OCI-LY1 (cell line): ENCODE results near the gene IER5.

Experiments used
- H2AFZ ChIP-seq: fragments of 200-600 bp; sonication (generic), shearing (Covaris generic); 2 replicates; pipeline ENCODE4 v1.6.0; 2014; ENCODE audit warnings: antibody characterized with exemption, mild to moderate bottlenecking, low read length
- H3F3A ChIP-seq: fragments of 200-600 bp; sonication (generic), shearing (Covaris generic); 2 replicates; pipeline ENCODE4 v1.6.0; 2014; ENCODE audit warnings: mild to moderate bottlenecking, antibody characterized with exemption, low read length, moderate library complexity; ENCODE audit not compliant: insufficient read depth
- H3K27ac ChIP-seq: fragments of 200-600 bp; sonication (generic); 2 replicates; pipeline ENCODE4 v1.5.1; 2014; ENCODE audit warnings: low read length, mixed run types, mild to moderate bottlenecking, low read depth; ENCODE audit not compliant: poor library complexity, severe bottlenecking
- H3K27me3 ChIP-seq: fragments of 200-600 bp; sonication (generic); 2 replicates; pipeline ENCODE4 v1.6.0; 2014; ENCODE audit warnings: antibody characterized with exemption, mild to moderate bottlenecking, low read length, moderate library complexity; ENCODE audit not compliant: insufficient read depth
- H3K36me3 ChIP-seq: fragments of 200-600 bp; sonication (generic); 2 replicates; pipeline ENCODE4 v1.6.1; 2014; ENCODE audit warnings: mild to moderate bottlenecking, antibody characterized with exemption, low read length, moderate library complexity, mixed read lengths; ENCODE audit not compliant: insufficient read depth
- H3K4me1 ChIP-seq: fragments of 200-600 bp; sonication (generic); 2 replicates; pipeline ENCODE4 v1.5.1; 2014; ENCODE audit warnings: mild to moderate bottlenecking, low read length, moderate library complexity; ENCODE audit not compliant: insufficient read depth, severe bottlenecking
- H3K4me2 ChIP-seq: fragments of 200-600 bp; sonication (generic), shearing (Covaris generic); 2 replicates; pipeline ENCODE4 v1.6.1; 2014; ENCODE audit warnings: low read length
- H3K4me3 ChIP-seq: fragments of 200-600 bp; sonication (generic); 2 replicates; pipeline ENCODE4 v1.5.1; 2014; ENCODE audit warnings: low read length, low read depth, mild to moderate bottlenecking, mixed read lengths; ENCODE audit not compliant: poor library complexity, severe bottlenecking
- H3K79me2 ChIP-seq: fragments of 200-600 bp; shearing (Covaris generic); 2 replicates; pipeline ENCODE4 v1.6.1; 2016; ENCODE audit warnings: mixed run types, low read length, mixed read lengths; ENCODE audit not compliant: insufficient read depth
- H3K9ac ChIP-seq: fragments of 200-600 bp; sonication (generic), shearing (Covaris generic); 2 replicates; pipeline ENCODE4 v1.6.1; 2014; ENCODE audit warnings: mild to moderate bottlenecking, low read length, mixed read lengths
- H3K9me2 ChIP-seq: fragments of 200-600 bp; sonication (generic), shearing (Covaris generic); 2 replicates; pipeline ENCODE4 v1.6.1; 2014; ENCODE audit warnings: low read depth, mild to moderate bottlenecking, low read length, mixed read lengths
- H3K9me3 ChIP-seq: fragments of 200-600 bp; shearing (Covaris generic); 2 replicates; pipeline ENCODE4 v1.6.1; 2014; ENCODE audit warnings: low read length, mixed read lengths
- H4K20me1 ChIP-seq: fragments of 200-600 bp; sonication (generic), shearing (Covaris generic); 2 replicates; pipeline ENCODE4 v1.6.0; 2016; ENCODE audit warnings: mild to moderate bottlenecking, low read length; ENCODE audit not compliant: insufficient read depth
- CTCF ChIP-seq: fragments of 200-600 bp; sonication (generic), shearing (Covaris generic); IDR thresholded peaks from 2 replicates; pipeline ENCODE4 v1.5.1; 2017; ENCODE audit warnings: mild to moderate bottlenecking, antibody characterized with exemption, low read length, moderate library complexity, mixed read lengths
- EZH2 ChIP-seq: fragments of 200-600 bp; sonication (generic), shearing (Covaris generic); IDR thresholded peaks from 2 replicates; pipeline ENCODE4 v1.8.0; 2017; ENCODE audit warnings: borderline replicate concordance, mixed run types, mild to moderate bottlenecking, antibody characterized with exemption, low read length, moderate library complexity, mixed read lengths

The IER5 gene

GRCh38 chr1:181105134-181106021 lies 16.9 kb downstream of the IER5 start:
- peak overlapping the region; percentile 87 for H3K4me2 ChIP-seq
- H3K36me3 ChIP-seq: no peaks in the 10 kb centered on the region
- H2AFZ ChIP-seq: no peak overlapping the region
- H3K4me3 ChIP-seq: peak overlapping the region; percentile 69
- peak overlapping the region; percentile 63 for H3K9ac ChIP-seq
- H3F3A ChIP-seq: no peaks in the 10 kb centered on the region
- no peak overlapping the region for H3K27ac ChIP-seq
- peaks cover 13% of the 10 kb centered on the region; the same call in 1 of the 2 replicates for H3K27me3 ChIP-seq
- H4K20me1 ChIP-seq: no peaks in the 10 kb centered on the region
- no peak for TF ChIP-seq EZH2
- TF ChIP-seq CTCF: no peak
- no peaks in the 10 kb centered on the region for H3K79me2 ChIP-seq
- peaks cover 16% of the 10 kb centered on the region for H3K4me1 ChIP-seq
- H3K9me2 ChIP-seq: no peaks in the 10 kb centered on the region
- no peaks in the 10 kb centered on the region for H3K9me3 ChIP-seq

GRCh38 chr1:181106022-181106312 lies 17.5 kb downstream of the IER5 start:
- H3K27me3 ChIP-seq: peaks cover 10% of the 10 kb centered on the region; the same call in 1 of the 2 replicates
- H3K4me3 ChIP-seq: peak overlapping the region; percentile 57
- H3K9me3 ChIP-seq: no peaks in the 10 kb centered on the region
- no peaks in the 10 kb centered on the region for H4K20me1 ChIP-seq
- peak overlapping the region; percentile 11; the same call in 1 of the 2 replicates for H3K9ac ChIP-seq
- no peak overlapping the region for H2AFZ ChIP-seq
- peaks cover 16% of the 10 kb centered on the region for H3K4me1 ChIP-seq
- no peaks in the 10 kb centered on the region for H3K9me2 ChIP-seq
- H3K4me2 ChIP-seq: peak overlapping the region; percentile 73
- TF ChIP-seq EZH2 (no peak), CTCF (no peak)
- no peaks in the 10 kb centered on the region for H3K79me2 ChIP-seq
- no peak overlapping the region for H3K27ac ChIP-seq
- H3K36me3 ChIP-seq: no peaks in the 10 kb centered on the region
- H3F3A ChIP-seq: no peaks in the 10 kb centered on the region

GRCh38 chr1:181106479-181106878 lies 18.0 kb downstream of the IER5 start:
- H3K4me1 ChIP-seq: peaks cover 16% of the 10 kb centered on the region
- no peak overlapping the region for H2AFZ ChIP-seq
- TF ChIP-seq CTCF (no peak), EZH2 (no peak)
- H3K79me2 ChIP-seq: no peaks in the 10 kb centered on the region
- H3K4me2 ChIP-seq: no peak overlapping the region
- H3F3A ChIP-seq: no peaks in the 10 kb centered on the region
- no peaks in the 10 kb centered on the region for H4K20me1 ChIP-seq
- no peak overlapping the region for H3K9ac ChIP-seq
- H3K27me3 ChIP-seq: peaks cover 9% of the 10 kb centered on the region; the same call in 1 of the 2 replicates
- H3K36me3 ChIP-seq: no peaks in the 10 kb centered on the region
- no peaks in the 10 kb centered on the region for H3K9me2 ChIP-seq
- no peak overlapping the region for H3K27ac ChIP-seq
- no peak overlapping the region for H3K4me3 ChIP-seq
- no peaks in the 10 kb centered on the region for H3K9me3 ChIP-seq
